HFFc6 (cell line): Measurements from ENCODE around the gene GATM. TPM values are rescaled to one million over a fixed set of nuclear protein-coding genes. Genes with fewer than 3 reads are reported as not detected.
"Not testable (repeated sequence)": the region's sequence is repeated elsewhere in the genome, so short reads cannot be mapped to it uniquely, and the experiment has no call there.

Experiments used
- DNase-seq: peaks from one replicate; pipeline ENCODE4 v3.0.0-alpha.2; 2018
- H3K27ac Mint-ChIP-seq: 2 replicates; pipeline ENCODE4 v1.8.0; 2020; ENCODE audit warnings: mild to moderate bottlenecking, mixed read lengths
- H3K27me3 Mint-ChIP-seq: 2 replicates; pipeline ENCODE4 v1.8.0; 2021; ENCODE audit warnings: mild to moderate bottlenecking, moderate library complexity, mixed read lengths; ENCODE audit not compliant: insufficient read depth
- H3K36me3 Mint-ChIP-seq: 2 replicates; pipeline ENCODE4 v1.8.0; 2021; ENCODE audit warnings: low read depth, mixed read lengths
- H3K4me1 Mint-ChIP-seq: 2 replicates; pipeline ENCODE4 v1.8.0; 2020; ENCODE audit warnings: low read depth, mixed read lengths
- H3K4me3 Mint-ChIP-seq: 2 replicates; pipeline ENCODE4 v1.8.0; 2020; ENCODE audit warnings: mild to moderate bottlenecking, moderate library complexity, mixed read lengths
- H3K9me3 Mint-ChIP-seq: 2 replicates; pipeline ENCODE4 v1.8.0; 2020; ENCODE audit warnings: mild to moderate bottlenecking, mixed read lengths
- total RNA-seq, 6 experiments: library from RNA; stranded (reverse); fragmentation: NEBNext Ultra II Directional; extraction: Animal tissue kit (Norgen Biotek cat#: 25700); gene quantifications; 2 replicates in 1 of 6; 3 replicates in 5 of 6; pipeline ENCODE4 v1.2.3, GENCODE V29; 2021
- TF ChIP-seq, protein P1 (sequence below): fragments of 200-600 bp; sonication (generic); IDR thresholded peaks from 2 replicates; pipeline ENCODE4 v1.5.0; 2021; ENCODE audit warnings: antibody characterized with exemption, mild to moderate bottlenecking

Gene GATM
- total RNA-seq, 6 experiments from 2014 or later: 0.14 to 0.38 (median 0.14) TPM; not detected in 3

GRCh38 chr15:45372041-45372995, 6.0 kb downstream of the GATM start:
- H3K9me3 Mint-ChIP-seq: no peaks in the 10 kb centered on the region
- TF ChIP-seq, protein P1, sequence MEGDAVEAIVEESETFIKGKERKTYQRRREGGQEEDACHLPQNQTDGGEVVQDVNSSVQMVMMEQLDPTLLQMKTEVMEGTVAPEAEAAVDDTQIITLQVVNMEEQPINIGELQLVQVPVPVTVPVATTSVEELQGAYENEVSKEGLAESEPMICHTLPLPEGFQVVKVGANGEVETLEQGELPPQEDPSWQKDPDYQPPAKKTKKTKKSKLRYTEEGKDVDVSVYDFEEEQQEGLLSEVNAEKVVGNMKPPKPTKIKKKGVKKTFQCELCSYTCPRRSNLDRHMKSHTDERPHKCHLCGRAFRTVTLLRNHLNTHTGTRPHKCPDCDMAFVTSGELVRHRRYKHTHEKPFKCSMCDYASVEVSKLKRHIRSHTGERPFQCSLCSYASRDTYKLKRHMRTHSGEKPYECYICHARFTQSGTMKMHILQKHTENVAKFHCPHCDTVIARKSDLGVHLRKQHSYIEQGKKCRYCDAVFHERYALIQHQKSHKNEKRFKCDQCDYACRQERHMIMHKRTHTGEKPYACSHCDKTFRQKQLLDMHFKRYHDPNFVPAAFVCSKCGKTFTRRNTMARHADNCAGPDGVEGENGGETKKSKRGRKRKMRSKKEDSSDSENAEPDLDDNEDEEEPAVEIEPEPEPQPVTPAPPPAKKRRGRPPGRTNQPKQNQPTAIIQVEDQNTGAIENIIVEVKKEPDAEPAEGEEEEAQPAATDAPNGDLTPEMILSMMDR: no peak
- no peaks in the 10 kb centered on the region for H3K36me3 Mint-ChIP-seq
- DNase-seq: no peak
- H3K4me3 Mint-ChIP-seq: no peak overlapping the region
- H3K27me3 Mint-ChIP-seq: peaks cover 26% of the 10 kb centered on the region
- H3K27ac Mint-ChIP-seq: no peak overlapping the region
- H3K4me1 Mint-ChIP-seq: peaks cover 2% of the 10 kb centered on the region; the same call in 1 of the 2 replicates

DNA sequence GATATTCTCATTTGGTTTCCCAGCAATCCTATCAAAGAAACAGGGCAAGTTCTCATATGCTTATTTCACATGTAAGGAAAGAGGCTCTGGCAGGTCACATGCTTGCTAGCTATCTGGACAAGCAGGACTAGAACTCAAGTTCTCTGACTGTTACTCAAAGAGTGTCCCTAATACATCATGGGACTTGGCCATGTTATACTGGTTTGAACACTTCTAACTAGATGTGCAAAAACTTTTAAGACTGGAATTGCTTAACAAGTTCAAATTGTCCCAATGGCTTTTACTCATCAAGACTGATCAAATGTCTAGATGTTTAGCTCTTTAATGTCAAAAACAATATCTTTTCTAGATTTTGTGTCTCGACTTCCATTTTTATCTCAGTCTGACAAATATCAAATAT, 6.8 kb downstream of the GATM start:
- Mint-ChIP-seq H3K4me3 (no peak overlapping the region), H3K4me1 (no peaks in the 10 kb centered on the region), H3K9me3 (no peaks in the 10 kb centered on the region), H3K27me3 (peaks cover 20% of the 10 kb centered on the region), H3K36me3 (no peaks in the 10 kb centered on the region), H3K27ac (no peak overlapping the region)
- DNase-seq: no peak
- TF ChIP-seq, protein P1: no peak

GRCh38 chr15:45370042-45370441, 8.3 kb downstream of the GATM start:
- not testable (repeated sequence) for DNase-seq, H3K4me3 Mint-ChIP-seq, H3K4me1 Mint-ChIP-seq, H3K9me3 Mint-ChIP-seq, H3K36me3 Mint-ChIP-seq, H3K27ac Mint-ChIP-seq
- H3K27me3 Mint-ChIP-seq: peaks cover 12% of the 10 kb centered on the region

DNA sequence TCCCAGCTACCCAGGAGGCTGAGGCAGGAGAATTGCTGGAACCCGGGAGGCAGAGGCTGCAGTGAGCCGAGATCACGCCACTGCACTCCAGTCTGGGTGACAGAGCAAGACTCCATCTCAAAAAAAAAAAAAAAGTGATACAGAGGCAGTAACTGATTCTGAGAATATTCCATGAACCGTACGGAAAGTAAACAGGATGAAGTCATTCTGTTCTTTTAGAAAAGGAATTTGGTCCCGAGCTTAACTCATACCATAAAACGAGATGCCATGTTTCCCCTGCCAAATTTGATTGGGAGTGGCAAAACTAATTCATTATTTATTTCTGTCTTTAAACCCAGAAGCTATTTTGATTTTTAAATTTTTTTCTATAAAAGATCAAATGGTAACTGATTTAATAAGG, 11.1 kb downstream of the GATM start:
- not testable (repeated sequence) for DNase-seq

GRCh38 chr15:45364271-45364670, 14.1 kb downstream of the GATM start:
- TF ChIP-seq, protein P1: no peak
- no peak for DNase-seq
- Mint-ChIP-seq H3K9me3 (no peaks in the 10 kb centered on the region), H3K4me1 (no peaks in the 10 kb centered on the region), H3K27me3 (peaks cover 18% of the 10 kb centered on the region), H3K27ac (no peak overlapping the region), H3K4me3 (no peak overlapping the region), H3K36me3 (no peaks in the 10 kb centered on the region)

More for the DNA sequence above, 11.1 kb downstream of the GATM start:
- H3K4me1 Mint-ChIP-seq, H3K27ac Mint-ChIP-seq, H3K9me3 Mint-ChIP-seq, H3K36me3 Mint-ChIP-seq, H3K4me3 Mint-ChIP-seq: not testable (repeated sequence)
- H3K27me3 Mint-ChIP-seq: peaks cover 17% of the 10 kb centered on the region

DNA sequence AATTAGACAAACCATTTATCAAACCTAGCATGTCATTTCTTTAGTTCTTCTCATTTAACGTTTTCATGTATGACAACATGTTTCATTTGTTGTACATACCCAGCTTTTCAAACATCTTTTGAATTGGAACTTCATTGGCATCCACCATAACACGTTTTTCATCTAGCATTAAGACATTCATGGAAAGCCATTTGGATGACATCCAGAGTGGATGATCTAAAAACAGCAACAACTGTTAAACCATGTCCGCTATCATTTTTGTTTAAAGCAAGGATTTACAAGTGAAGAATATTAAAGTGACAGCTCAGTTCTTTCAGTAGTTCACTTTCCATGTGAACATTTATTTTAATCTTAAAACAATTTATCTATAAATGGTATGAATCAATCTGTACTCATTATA, 14.5 kb downstream of the GATM start:
- Mint-ChIP-seq H3K9me3 (no peaks in the 10 kb centered on the region), H3K4me3 (no peak overlapping the region), H3K27me3 (peaks cover 17% of the 10 kb centered on the region), H3K27ac (no peak overlapping the region), H3K36me3 (no peaks in the 10 kb centered on the region), H3K4me1 (no peaks in the 10 kb centered on the region)
- no peak for DNase-seq
- TF ChIP-seq, protein P1: no peak
